Keratinocyte (primary cell): ENCODE data around the gene C5. TPM values are rescaled to one million over a fixed set of nuclear protein-coding genes. Genes with fewer than 3 reads are reported as not detected.
A peak's percentile ranks its signal among the peaks of the same experiment; 100 is the strongest.

Source experiments
- DNase-seq: peaks from one replicate; pipeline ENCODE4 v3.0.0-alpha.2; 2011; ENCODE audit warnings: low read depth, missing footprints, low spot score
- FAIRE-seq: peaks from 2 replicates; lab custom pipeline; 2011; peaks lifted over from hg19 to GRCh38; lab: Jason Lieb, UNC
- H2AFZ ChIP-seq: 2 replicates; pipeline ENCODE4 v1.6.0; 2012; ENCODE audit warnings: low read length, control low read depth, inconsistent platforms; ENCODE audit not compliant: control insufficient read depth
- H3K27ac ChIP-seq: 2 replicates; pipeline ENCODE4 v1.5.1; 2011; ENCODE audit warnings: low read length; ENCODE audit not compliant: control insufficient read depth, insufficient read depth
- H3K27me3 ChIP-seq: 3 replicates; pipeline ENCODE4 v1.6.0; 2011; ENCODE audit warnings: low read length; ENCODE audit not compliant: control insufficient read depth, insufficient read depth; ENCODE audit errors: extremely low read depth
- H3K36me3 ChIP-seq, 2 experiments: 2 replicates in 1 of 2; 3 replicates in 1 of 2; pipeline ENCODE4 v1.5.1; 2011; ENCODE audit warnings: low read length in 2 of 2, mild to moderate bottlenecking in 1 of 2; ENCODE audit not compliant: control insufficient read depth in 2 of 2, insufficient read depth in 2 of 2; ENCODE audit errors: extremely low read depth in 1 of 2
- H3K4me1 ChIP-seq: 3 replicates; pipeline ENCODE4 v1.5.1; 2011; ENCODE audit warnings: low read length; ENCODE audit not compliant: control insufficient read depth, insufficient read depth; ENCODE audit errors: extremely low read depth
- H3K4me2 ChIP-seq: 3 replicates; pipeline ENCODE4 v1.6.0; 2011; ENCODE audit warnings: low read depth, low read length; ENCODE audit not compliant: control insufficient read depth, insufficient read depth; ENCODE audit errors: extremely low read depth
- H3K4me3 ChIP-seq, 3 experiments: fragments of 200-600 bp in 1 of 3; sonication (generic) in 1 of 3; 2 replicates in 2 of 3; 3 replicates in 1 of 3; pipeline ENCODE4 v1.5.1; 2011 to 2016; ENCODE audit warnings: low read length in 3 of 3, mild to moderate bottlenecking in 3 of 3, control low read depth in 2 of 3, inconsistent platforms in 1 of 3, low read depth in 1 of 3, mixed read lengths in 1 of 3, mixed run types in 1 of 3, moderate library complexity in 1 of 3; ENCODE audit not compliant: control insufficient read depth in 2 of 3, insufficient read depth in 2 of 3; ENCODE audit errors: extremely low read depth in 1 of 3
- H3K79me2 ChIP-seq: 2 replicates; pipeline ENCODE4 v1.6.0; 2012; ENCODE audit warnings: low read length; ENCODE audit not compliant: control insufficient read depth, insufficient read depth
- H3K9ac ChIP-seq: 3 replicates; pipeline ENCODE4 v1.6.0; 2011; ENCODE audit warnings: low read length; ENCODE audit not compliant: control insufficient read depth, insufficient read depth; ENCODE audit errors: extremely low read depth
- H3K9me1 ChIP-seq: 3 replicates; pipeline ENCODE4 v1.6.0; 2011; ENCODE audit warnings: low read length; ENCODE audit not compliant: control insufficient read depth, insufficient read depth; ENCODE audit errors: extremely low read depth
- H3K9me3 ChIP-seq: 2 replicates; pipeline ENCODE4 v1.5.1; 2012; ENCODE audit warnings: low read depth, low read length; ENCODE audit not compliant: control insufficient read depth
- H4K20me1 ChIP-seq: 3 replicates; pipeline ENCODE4 v1.6.0; 2011; ENCODE audit warnings: low read length; ENCODE audit not compliant: control insufficient read depth, insufficient read depth; ENCODE audit errors: extremely low read depth
- EZH2 ChIP-seq: IDR thresholded peaks from one replicate; pipeline ENCODE4 v1.6.1; 2012; ENCODE audit warnings: inconsistent platforms, mild to moderate bottlenecking, low read length, moderate library complexity
- dilution Hi-C: fragments of 300-500 bp; cut with MboI; formaldehyde crosslinking; loops from one replicate; pipeline ENCODE4 v1.7.0; 2020; ENCODE audit warnings: low sequenced_read_pairs; ENCODE audit not compliant: extremely low pct_ligation_motif_present
- polyA plus RNA-seq, 5 experiments: library from polyadenylated mRNA; depleted of rRNA in 3 of 5; stranded (reverse) in 3 of 5; stranded (forward) in 1 of 5; unstranded in 1 of 5; fragments of >200 nt; gene quantifications; 1 replicate in 1 of 5; 2 replicates in 3 of 5; 3 replicates in 1 of 5; pipeline versions ENCODE4 v1.2.1 to v1.2.3, GENCODE V29; 2011 to 2012; ENCODE audit warnings: missing spikeins in 2 of 5, low read depth in 1 of 5, low replicate concordance in 1 of 5
- TF ChIP-seq, protein P1 (sequence below), 3 experiments: IDR thresholded peaks in 1 of 3; conservative IDR thresholded peaks in 1 of 3; optimal IDR thresholded peaks in 1 of 3; 2 replicates in 2 of 3; 3 replicates in 1 of 3; pipeline versions ENCODE3 to v1.5.1; 2011; ENCODE audit warnings: low read length in 3 of 3, mild to moderate bottlenecking in 3 of 3, moderate library complexity in 2 of 3, control low read depth in 1 of 3, inconsistent platforms in 1 of 3; ENCODE audit not compliant: insufficient read depth in 2 of 3; ENCODE audit errors: extremely low read depth in 1 of 3

Gene C5
- polyA plus RNA-seq, 1 donor (not counting 4 experiments of a cell fraction or from before 2014, with no cell fraction given), result 0.76 TPM

DNA sequence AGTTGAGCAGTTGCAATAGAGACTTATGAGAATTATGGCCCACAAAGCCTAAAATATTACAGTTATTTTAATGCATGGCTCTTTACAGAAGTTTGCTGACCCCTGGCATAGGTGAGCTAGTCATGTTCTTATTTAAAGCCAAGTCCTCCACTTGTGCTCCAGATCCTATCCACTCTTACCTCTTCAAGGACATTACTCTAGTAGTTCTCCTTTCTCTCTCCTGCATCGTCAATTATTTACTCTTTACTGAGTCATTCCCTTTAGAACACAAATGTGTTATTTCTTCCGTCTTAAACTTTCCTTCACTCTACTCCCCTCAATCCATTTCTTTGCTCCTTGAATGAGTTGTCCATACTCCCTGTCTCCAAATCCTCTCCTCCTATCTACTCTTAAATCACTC, 102.9 kb downstream of the C5 start:
- no peaks in the 10 kb centered on the region for H3K36me3 ChIP-seq
- no peaks in the 10 kb centered on the region for H4K20me1 ChIP-seq
- DNase-seq (no peak), FAIRE-seq (no peak)
- H2AFZ ChIP-seq, result no peak overlapping the region
- peaks cover 34% of the 10 kb centered on the region for H3K4me1 ChIP-seq
- no peak overlapping the region for H3K27ac ChIP-seq
- no peaks in the 10 kb centered on the region for H3K9me3 ChIP-seq
- H3K9me1 ChIP-seq, result no peaks in the 10 kb centered on the region
- no peak overlapping the region for H3K9ac ChIP-seq
- TF ChIP-seq, protein P1, sequence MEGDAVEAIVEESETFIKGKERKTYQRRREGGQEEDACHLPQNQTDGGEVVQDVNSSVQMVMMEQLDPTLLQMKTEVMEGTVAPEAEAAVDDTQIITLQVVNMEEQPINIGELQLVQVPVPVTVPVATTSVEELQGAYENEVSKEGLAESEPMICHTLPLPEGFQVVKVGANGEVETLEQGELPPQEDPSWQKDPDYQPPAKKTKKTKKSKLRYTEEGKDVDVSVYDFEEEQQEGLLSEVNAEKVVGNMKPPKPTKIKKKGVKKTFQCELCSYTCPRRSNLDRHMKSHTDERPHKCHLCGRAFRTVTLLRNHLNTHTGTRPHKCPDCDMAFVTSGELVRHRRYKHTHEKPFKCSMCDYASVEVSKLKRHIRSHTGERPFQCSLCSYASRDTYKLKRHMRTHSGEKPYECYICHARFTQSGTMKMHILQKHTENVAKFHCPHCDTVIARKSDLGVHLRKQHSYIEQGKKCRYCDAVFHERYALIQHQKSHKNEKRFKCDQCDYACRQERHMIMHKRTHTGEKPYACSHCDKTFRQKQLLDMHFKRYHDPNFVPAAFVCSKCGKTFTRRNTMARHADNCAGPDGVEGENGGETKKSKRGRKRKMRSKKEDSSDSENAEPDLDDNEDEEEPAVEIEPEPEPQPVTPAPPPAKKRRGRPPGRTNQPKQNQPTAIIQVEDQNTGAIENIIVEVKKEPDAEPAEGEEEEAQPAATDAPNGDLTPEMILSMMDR (optimal IDR thresholded peaks at IDR 0.05 in 1 of 3, IDR thresholded peaks at IDR 0.05 in 1 of 3, conservative IDR thresholded peaks at IDR 0.05 in 1 of 3; ENCODE audit: extremely low read depth in 1 of 3, insufficient read depth in 2 of 3, low read length in 3 of 3), result no peak
- TF ChIP-seq EZH2, result no peak
- no peaks in the 10 kb centered on the region for H3K27me3 ChIP-seq
- H3K4me2 ChIP-seq, result no peak overlapping the region
- H3K4me3 ChIP-seq, result no peak overlapping the region
- no peaks in the 10 kb centered on the region for H3K79me2 ChIP-seq
- dilution Hi-C loops, result no loop called here

DNA sequence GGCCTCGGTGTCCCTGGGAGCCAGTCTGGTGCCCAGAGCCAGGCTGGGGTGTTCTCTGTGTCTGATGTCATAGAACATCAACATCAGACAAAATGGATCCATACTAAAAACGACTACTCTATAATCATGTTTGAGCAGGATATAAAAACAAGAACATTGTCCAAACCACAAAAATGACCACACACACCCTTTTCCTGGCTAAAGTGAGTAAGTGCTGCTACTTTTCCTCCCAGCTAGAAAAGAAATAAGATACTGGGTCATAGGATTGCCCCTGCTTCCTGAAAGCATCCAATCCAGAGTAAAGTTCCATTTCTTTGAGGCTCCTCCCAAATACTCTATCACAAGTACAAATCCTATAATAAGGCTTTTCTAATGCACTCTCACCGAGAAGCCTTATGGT, 103.8 kb downstream of the C5 start:
- dilution Hi-C loops, result no loop called here
- H3K9ac ChIP-seq, result no peak overlapping the region
- no peaks in the 10 kb centered on the region for H4K20me1 ChIP-seq
- no peaks in the 10 kb centered on the region for H3K9me1 ChIP-seq
- no peak for TF ChIP-seq EZH2
- TF ChIP-seq, protein P1 (optimal IDR thresholded peaks at IDR 0.05 in 1 of 3, IDR thresholded peaks at IDR 0.05 in 1 of 3, conservative IDR thresholded peaks at IDR 0.05 in 1 of 3; ENCODE audit: extremely low read depth in 1 of 3, insufficient read depth in 2 of 3, low read length in 3 of 3), result no peak
- H3K4me2 ChIP-seq, result peak overlapping the region; percentile 7
- FAIRE-seq (no peak), DNase-seq (no peak)
- H3K27ac ChIP-seq, result no peak overlapping the region
- H3K27me3 ChIP-seq, result no peaks in the 10 kb centered on the region
- H3K4me3 ChIP-seq, result no peak overlapping the region
- H3K9me3 ChIP-seq, result no peaks in the 10 kb centered on the region
- H3K79me2 ChIP-seq, result no peaks in the 10 kb centered on the region
- peak overlapping the region; percentile 21 for H2AFZ ChIP-seq
- no peaks in the 10 kb centered on the region for H3K36me3 ChIP-seq
- peaks cover 42% of the 10 kb centered on the region for H3K4me1 ChIP-seq
